CD8-positive, alpha-beta memory T cell (primary cell): ENCODE results near the gene PLA2G5. TPM values are rescaled to one million over a fixed set of nuclear protein-coding genes. Genes with fewer than 3 reads are reported as not detected.

ENCODE experiments used
- CTCF ChIA-PET: fragments of 350-600 bp; sonication (Branson Sonifier 250); formaldehyde crosslinking; loops from one replicate; lab custom pipeline; 2021; ENCODE audit warnings: antibody characterized with exemption; lab: Charles Lee
- POLR2A ChIA-PET: fragments of 350-600 bp; sonication (Branson Sonifier 250); formaldehyde crosslinking; loops from one replicate; lab custom pipeline; 2021; ENCODE audit warnings: antibody characterized with exemption; lab: Charles Lee
- DNase-seq, 5 donors: peaks; one replicate each; pipeline versions ENCODE4 v3.0.0 to v3.0.0-alpha.2; 2020 to 2022; ENCODE audit warnings: mixed read lengths in 1 of 5
- H3K27ac ChIP-seq: one replicate; pipeline ENCODE4 v1.7.0; 2013; ENCODE audit warnings: low read depth, mild to moderate bottlenecking, low read length, moderate library complexity
- H3K27me3 ChIP-seq: 2 replicates; pipeline ENCODE4 v1.7.0; 2013; ENCODE audit warnings: low read length, mild to moderate bottlenecking; ENCODE audit not compliant: insufficient read depth, poor library complexity, severe bottlenecking
- H3K36me3 ChIP-seq: 2 replicates; pipeline ENCODE4 v1.7.0; 2013; ENCODE audit warnings: mild to moderate bottlenecking, low read length, moderate library complexity; ENCODE audit not compliant: insufficient read depth
- H3K4me1 ChIP-seq: 2 replicates; pipeline ENCODE4 v1.7.0; 2013; ENCODE audit warnings: mild to moderate bottlenecking, low read length, moderate library complexity; ENCODE audit not compliant: insufficient read depth
- H3K4me3 ChIP-seq: 2 replicates; pipeline ENCODE4 v1.7.0; 2013; ENCODE audit warnings: mild to moderate bottlenecking, low read length
- H3K9me3 ChIP-seq: 2 replicates; pipeline ENCODE4 v1.7.0; 2013; ENCODE audit warnings: mild to moderate bottlenecking, low read length
- H3K27ac Mint-ChIP-seq, 8 donors: one replicate each; pipeline ENCODE4 v1.8.0; 2020 to 2021; ENCODE audit warnings: mixed read lengths in 8 of 8, mild to moderate bottlenecking in 6 of 8, inconsistent platforms in 3 of 8, moderate library complexity in 3 of 8
- H3K27me3 Mint-ChIP-seq, 2 donors: one replicate each; pipeline ENCODE4 v1.8.0; 2020 to 2021; ENCODE audit warnings: mixed read lengths in 2 of 2, mild to moderate bottlenecking in 1 of 2, moderate library complexity in 1 of 2
- H3K36me3 Mint-ChIP-seq, 3 donors: one replicate each; pipeline ENCODE4 v1.8.0; 2020 to 2021; ENCODE audit warnings: mixed read lengths in 3 of 3, inconsistent platforms in 1 of 3, mild to moderate bottlenecking in 1 of 3
- H3K4me1 Mint-ChIP-seq, 3 donors: one replicate each; pipeline ENCODE4 v1.8.0; 2020 to 2021; ENCODE audit warnings: mixed read lengths in 3 of 3, inconsistent platforms in 1 of 3, mild to moderate bottlenecking in 1 of 3
- H3K4me3 Mint-ChIP-seq, 7 donors: one replicate each; pipeline ENCODE4 v1.8.0; 2020 to 2021; ENCODE audit warnings: mixed read lengths in 7 of 7, mild to moderate bottlenecking in 6 of 7, moderate library complexity in 4 of 7, inconsistent platforms in 2 of 7
- H3K9me3 Mint-ChIP-seq, 5 donors: one replicate each; pipeline ENCODE4 v1.8.0; 2020 to 2022; ENCODE audit warnings: mixed read lengths in 5 of 5, mild to moderate bottlenecking in 3 of 5, moderate library complexity in 2 of 5, inconsistent platforms in 1 of 5
- polyA plus RNA-seq: library from polyadenylated mRNA; unstranded; fragments of 300-500 nt; fragmentation: Illumina TruSeq; gene quantifications from one replicate; pipeline ENCODE4 v1.2.3, GENCODE V29; 2021
- total RNA-seq, 2 experiments: library from RNA; stranded (reverse); gene quantifications; one replicate each; pipeline ENCODE4 v1.2.3, GENCODE V29; 2021

Gene PLA2G5
- total and polyA plus RNA-seq, 3 experiments from 2014 or later: not detected

GRCh38 chr1:20086800-20087199 lies 16.8 kb downstream of the PLA2G5 start:
- POLR2A ChIA-PET: no interaction called here
- Histone ChIP-seq H3K4me1 (no peaks in the 10 kb centered on the region), H3K9me3 (no peaks in the 10 kb centered on the region), H3K27ac (no peak overlapping the region), H3K27me3 (no peaks in the 10 kb centered on the region), H3K4me3 (no peak overlapping the region), H3K36me3 (no peaks in the 10 kb centered on the region)
- DNase-seq: no peak
- CTCF ChIA-PET: no interaction called here
- Mint-ChIP-seq H3K4me1 (no peaks in the 10 kb centered on the region), H3K36me3 (no peaks in the 10 kb centered on the region), H3K4me3 (no peak overlapping the region), H3K27me3 (peaks cover 7 to 23% of the 10 kb centered on the region in 2 donors), H3K9me3 (peaks cover 0 to 4% (median 0%) of the 10 kb centered on the region in 5 donors), H3K27ac (no peak overlapping the region)

- Mint-ChIP-seq H3K4me1 (no peaks in the 10 kb centered on the region), H3K9me3 (peaks cover 0 to 4% (median 0%) of the 10 kb centered on the region in 5 donors), H3K36me3 (no peaks in the 10 kb centered on the region), H3K27me3 (peaks cover 2 to 20% of the 10 kb centered on the region in 2 donors), H3K4me3 (no peak overlapping the region), H3K27ac (no peak overlapping the region)
- ChIA-PET POLR2A (no interaction called here), CTCF (no interaction called here)
- DNase-seq: no peak
- Histone ChIP-seq H3K36me3 (no peaks in the 10 kb centered on the region), H3K27me3 (no peaks in the 10 kb centered on the region), H3K9me3 (no peaks in the 10 kb centered on the region), H3K4me1 (no peaks in the 10 kb centered on the region), H3K4me3 (no peak overlapping the region), H3K27ac (no peak overlapping the region)
Measured at GRCh38 chr1:20087668-20088067, 17.7 kb downstream of the PLA2G5 start.

GRCh38 chr1:20089328-20090077 lies 19.5 kb downstream of the PLA2G5 start:
- POLR2A ChIA-PET: no interaction called here
- Mint-ChIP-seq H3K4me3 (no peak overlapping the region), H3K27ac (no peak overlapping the region)

DNA sequence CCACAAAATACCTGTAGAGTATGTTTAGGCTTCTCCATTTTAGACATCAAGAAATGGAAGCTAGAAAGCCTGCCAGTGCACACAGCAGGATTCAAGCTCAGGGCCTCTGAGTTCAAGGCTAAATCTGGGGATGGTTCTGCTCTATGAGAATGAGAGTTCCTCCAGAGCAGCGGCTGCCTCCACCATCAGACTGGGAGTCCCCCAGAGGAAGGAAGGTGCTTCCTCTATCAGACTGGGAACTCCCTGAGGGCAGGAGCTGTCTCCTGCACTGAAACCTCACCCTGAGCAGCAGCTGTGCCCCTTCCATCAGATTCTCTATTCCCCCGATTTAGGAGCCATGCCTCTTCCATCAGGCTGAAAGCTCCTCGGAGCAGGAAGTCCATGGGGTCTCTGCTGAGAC lies 20.1 kb downstream of the PLA2G5 start:
- Mint-ChIP-seq H3K4me3 (no peak overlapping the region), H3K27ac (no peak overlapping the region), H3K4me1 (no peaks in the 10 kb centered on the region), H3K9me3 (peaks cover 0 to 4% (median 0%) of the 10 kb centered on the region in 5 donors), H3K36me3 (no peaks in the 10 kb centered on the region), H3K27me3 (peaks cover 1 to 16% of the 10 kb centered on the region in 2 donors)
- POLR2A ChIA-PET: no interaction called here
- H3K36me3 ChIP-seq: no peaks in the 10 kb centered on the region
- no peaks in the 10 kb centered on the region for H3K27me3 ChIP-seq
- H3K27ac ChIP-seq: no peak overlapping the region
- no peaks in the 10 kb centered on the region for H3K4me1 ChIP-seq
- CTCF ChIA-PET: no interaction called here
- H3K4me3 ChIP-seq: no peak overlapping the region
- no peaks in the 10 kb centered on the region for H3K9me3 ChIP-seq
- no peak for DNase-seq

More at GRCh38 chr1:20089328-20090077, 19.5 kb downstream of the PLA2G5 start:
- CTCF ChIA-PET: no interaction called here
- Histone ChIP-seq H3K9me3 (no peaks in the 10 kb centered on the region), H3K36me3 (no peaks in the 10 kb centered on the region), H3K27me3 (no peaks in the 10 kb centered on the region), H3K27ac (no peak overlapping the region), H3K4me1 (no peaks in the 10 kb centered on the region), H3K4me3 (no peak overlapping the region)
- Mint-ChIP-seq H3K36me3 (no peaks in the 10 kb centered on the region), H3K4me1 (no peaks in the 10 kb centered on the region), H3K9me3 (peaks cover 0 to 4% (median 0%) of the 10 kb centered on the region in 5 donors), H3K27me3 (peaks cover 1 to 16% of the 10 kb centered on the region in 2 donors)
- DNase-seq: no peak

DNA sequence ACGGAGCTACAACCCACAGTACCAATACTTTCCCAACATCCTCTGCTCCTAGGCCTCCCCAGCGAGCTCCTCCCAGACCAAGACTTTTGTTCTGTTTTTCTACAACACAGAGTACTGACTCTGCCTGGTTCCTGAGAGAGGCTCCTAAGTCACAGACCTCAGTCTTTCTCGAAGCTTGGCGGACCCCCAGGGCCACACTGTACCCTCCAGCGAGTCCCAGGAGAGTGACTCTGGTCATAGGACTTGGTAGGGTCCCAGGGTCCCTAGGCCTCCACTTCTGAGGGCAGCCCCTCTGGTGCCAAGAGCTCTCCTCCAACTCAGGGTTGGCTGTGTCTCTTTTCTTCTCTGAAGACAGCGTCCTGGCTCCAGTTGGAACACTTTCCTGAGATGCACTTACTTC lies 20.6 kb downstream of the PLA2G5 start:
- no peaks in the 10 kb centered on the region for H3K36me3 Mint-ChIP-seq
- Histone ChIP-seq H3K4me3 (no peak overlapping the region), H3K4me1 (no peaks in the 10 kb centered on the region), H3K9me3 (no peaks in the 10 kb centered on the region), H3K27me3 (no peaks in the 10 kb centered on the region), H3K36me3 (no peaks in the 10 kb centered on the region), H3K27ac (no peak overlapping the region)
- no peaks in the 10 kb centered on the region for H3K4me1 Mint-ChIP-seq
- H3K27ac Mint-ChIP-seq: no peak overlapping the region
- POLR2A ChIA-PET: no interaction called here
- no peak overlapping the region for H3K4me3 Mint-ChIP-seq
- CTCF ChIA-PET: no interaction called here
- H3K9me3 Mint-ChIP-seq: peaks cover 0 to 4% (median 0%) of the 10 kb centered on the region in 5 donors
- DNase-seq: no peak
- peaks cover 1 to 16% of the 10 kb centered on the region in 2 donors for H3K27me3 Mint-ChIP-seq

- H3K4me3 Mint-ChIP-seq: no peak overlapping the region
- Histone ChIP-seq H3K36me3 (no peaks in the 10 kb centered on the region), H3K4me1 (no peaks in the 10 kb centered on the region), H3K27ac (no peak overlapping the region), H3K27me3 (no peaks in the 10 kb centered on the region), H3K4me3 (no peak overlapping the region), H3K9me3 (no peaks in the 10 kb centered on the region)
- ChIA-PET CTCF (no interaction called here), POLR2A (no interaction called here)
- peak overlapping the region in 2 of 8 donors; percentile 60 to 91 for H3K27ac Mint-ChIP-seq
- H3K4me1 Mint-ChIP-seq: no peaks in the 10 kb centered on the region
- H3K27me3 Mint-ChIP-seq: peaks cover 5 to 13% of the 10 kb centered on the region in 2 donors
- peaks cover 0 to 3% (median 0%) of the 10 kb centered on the region in 3 donors for H3K36me3 Mint-ChIP-seq
- H3K9me3 Mint-ChIP-seq: peaks cover 0 to 4% (median 0%) of the 10 kb centered on the region in 5 donors
- no peak for DNase-seq
Measured at GRCh38 chr1:20093303-20093702, 23.3 kb downstream of the PLA2G5 start.

GRCh38 chr1:20093940-20094391 lies 24.0 kb downstream of the PLA2G5 start:
- Mint-ChIP-seq H3K27ac (no peak overlapping the region), H3K27me3 (peaks cover 5 to 13% of the 10 kb centered on the region in 2 donors), H3K4me3 (no peak overlapping the region), H3K4me1 (no peaks in the 10 kb centered on the region), H3K36me3 (peaks cover 0 to 3% (median 0%) of the 10 kb centered on the region in 3 donors), H3K9me3 (peaks cover 0 to 4% (median 0%) of the 10 kb centered on the region in 5 donors)
- H3K4me3 ChIP-seq: no peak overlapping the region
- POLR2A ChIA-PET: no interaction called here
- H3K36me3 ChIP-seq: no peaks in the 10 kb centered on the region
- no peaks in the 10 kb centered on the region for H3K27me3 ChIP-seq
- CTCF ChIA-PET: no interaction called here
- H3K9me3 ChIP-seq: no peaks in the 10 kb centered on the region
- DNase-seq: no peak
- no peaks in the 10 kb centered on the region for H3K4me1 ChIP-seq
- H3K27ac ChIP-seq: no peak overlapping the region

- Mint-ChIP-seq H3K27ac (no peak overlapping the region), H3K9me3 (no peaks in the 10 kb centered on the region), H3K4me3 (no peak overlapping the region), H3K36me3 (peaks cover 0 to 3% (median 0%) of the 10 kb centered on the region in 3 donors), H3K27me3 (peaks cover 5 to 10% of the 10 kb centered on the region in 2 donors), H3K4me1 (no peaks in the 10 kb centered on the region)
- no peaks in the 10 kb centered on the region for H3K36me3 ChIP-seq
- H3K4me3 ChIP-seq: no peak overlapping the region
- H3K9me3 ChIP-seq: no peaks in the 10 kb centered on the region
- CTCF ChIA-PET: no interaction called here
- H3K27ac ChIP-seq: no peak overlapping the region
- POLR2A ChIA-PET: no interaction called here
- no peaks in the 10 kb centered on the region for H3K4me1 ChIP-seq
- H3K27me3 ChIP-seq: no peaks in the 10 kb centered on the region
- DNase-seq: no peak
Measured at GRCh38 chr1:20095564-20096434, 25.8 kb downstream of the PLA2G5 start.
